ENCODE results near the gene POLD2. TPM values are rescaled to one million over a fixed set of nuclear protein-coding genes. Genes with fewer than 3 reads are reported as not detected.

The POLD2 gene
- total and polyA plus RNA-seq, 2 donors (not counting 3 experiments of a cell fraction or from before 2014, with no cell fraction given), result 96.5 to 122 TPM

DNA sequence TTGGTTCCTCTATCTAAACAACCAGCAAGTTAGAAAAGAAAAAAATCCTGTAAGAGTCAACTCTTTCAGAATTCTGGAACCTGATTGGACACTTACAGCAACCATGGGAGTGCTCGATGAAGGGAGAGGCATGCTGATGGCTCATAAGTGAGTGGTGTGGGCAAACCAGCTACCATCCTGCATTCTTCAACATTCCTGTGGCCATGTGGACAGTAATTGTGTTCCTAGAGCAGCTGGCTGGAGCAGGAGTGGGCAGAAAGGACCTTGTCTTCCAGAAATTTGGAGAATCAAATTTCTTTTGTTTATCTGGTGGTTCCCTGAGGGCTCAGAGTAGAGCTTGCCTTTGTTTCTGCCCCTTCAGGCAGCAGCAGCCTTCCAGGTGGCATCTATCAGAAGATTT is 40.2 kb upstream of the POLD2 start:
- Histone ChIP-seq H3K4me2 (ENCODE audit: insufficient read depth, low read length) (no peak overlapping the region), H3K4me1 (ENCODE audit: control insufficient read depth, extremely low read depth, insufficient read depth, low read length) (no peaks in the 10 kb centered on the region), H2AFZ (ENCODE audit: low read depth, low read length) (no peak overlapping the region), H3K27ac (ENCODE audit: insufficient read depth, low read depth, low read length) (no peak overlapping the region), H3K36me3 (ENCODE audit: control insufficient read depth in 2 of 2, extremely low read depth in 1 of 2, insufficient read depth in 2 of 2, low read length in 2 of 2) (no peaks in the 10 kb centered on the region), H3K9ac (replicated peaks; ENCODE audit: extremely low read depth, insufficient read depth, low read length) (no peak overlapping the region), H3K4me3 (replicated peaks in 1 of 3; ENCODE audit: insufficient read depth in 1 of 3, low read depth in 1 of 3, low read length in 3 of 3) (no peak overlapping the region), H3K9me3 (replicated peaks; ENCODE audit: control insufficient read depth, insufficient read depth, low read length) (no peaks in the 10 kb centered on the region), H3K9me1 (replicated peaks; ENCODE audit: control insufficient read depth, extremely low read depth, insufficient read depth, low read length) (no peaks in the 10 kb centered on the region), H4K20me1 (replicated peaks; ENCODE audit: control insufficient read depth, extremely low read depth, insufficient read depth, low read length) (no peaks in the 10 kb centered on the region), H3K27me3 (ENCODE audit: control insufficient read depth in 2 of 2, insufficient read depth in 2 of 2, low read length in 2 of 2) (peaks cover 19 to 36% of the 10 kb centered on the region in 2 experiments), H3K79me2 (ENCODE audit: control insufficient read depth, insufficient read depth, low read length) (no peaks in the 10 kb centered on the region)
- ChIA-PET CTCF (interaction anchor here (0.9 kb wide), 1 partner anchor 13 kb away, joined by 5 read pairs; no protein-coding TSS in a partner anchor), POLR2A (no interaction called here)
- no TSS peak for BruUV-seq (replicated peaks)
- FAIRE-seq, result no peak
- intact Hi-C loops (cut with micrococcal nuclease), result no loop called here
- dilution Hi-C loops (cut with MboI; ENCODE audit: extremely low pct_ligation_motif_present, low sequenced_read_pairs), result no loop called here
- no peak for DNase-seq (ENCODE audit: low read depth, low spot score)
- no peak for TF ChIP-seq GATA2 (IDR thresholded peaks at IDR 0.05; ENCODE audit: insufficient read depth, insufficient read length, low read depth, low read length)
- no peak for TF ChIP-seq FOS (IDR thresholded peaks at IDR 0.05; ENCODE audit: borderline replicate concordance, insufficient read depth, low read length)
- TF ChIP-seq MYC (IDR thresholded peaks at IDR 0.05; ENCODE audit: low read depth, low read length), result no peak

DNA sequence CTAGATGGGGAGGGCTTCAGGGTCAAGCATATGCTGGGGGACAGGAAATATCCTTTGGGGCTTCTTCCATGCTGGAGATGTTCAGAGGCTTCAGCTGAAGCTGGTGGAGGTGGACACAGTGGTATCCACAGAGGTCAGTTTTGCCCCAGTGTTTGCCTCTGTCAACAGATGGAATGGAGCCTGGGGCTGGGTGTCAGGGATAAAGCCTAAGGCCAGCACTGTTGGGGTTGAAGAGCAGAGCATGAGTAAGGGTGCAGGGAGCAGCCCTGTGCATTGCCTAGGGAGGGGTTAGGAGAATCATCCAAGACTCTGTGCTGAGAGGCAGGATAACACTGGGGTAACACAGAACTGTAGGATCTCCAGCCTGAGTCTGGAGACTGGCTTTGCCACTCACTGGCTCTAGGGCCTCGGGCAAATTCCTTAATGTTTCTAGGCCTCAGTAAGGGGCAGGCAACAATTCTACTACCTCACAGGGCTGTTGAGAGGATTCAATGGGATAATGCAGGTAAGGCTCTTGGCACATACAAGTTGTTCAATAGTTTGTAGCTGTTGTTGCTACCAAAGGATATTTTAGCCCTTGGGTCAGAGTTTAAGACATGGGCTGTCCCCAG is 39.5 kb upstream of the POLD2 start:
- DNase-seq (ENCODE audit: low read depth, low spot score) (no peak), FAIRE-seq (no peak)
- no peaks in the 10 kb centered on the region for H4K20me1 ChIP-seq (replicated peaks; ENCODE audit: control insufficient read depth, extremely low read depth, insufficient read depth, low read length)
- dilution Hi-C loops (cut with MboI; ENCODE audit: extremely low pct_ligation_motif_present, low sequenced_read_pairs) (no loop called here), intact Hi-C loops (cut with micrococcal nuclease) (no loop called here)
- no peaks in the 10 kb centered on the region for H3K36me3 ChIP-seq (ENCODE audit: control insufficient read depth in 2 of 2, extremely low read depth in 1 of 2, insufficient read depth in 2 of 2, low read length in 2 of 2)
- H3K4me1 ChIP-seq (ENCODE audit: control insufficient read depth, extremely low read depth, insufficient read depth, low read length), result no peaks in the 10 kb centered on the region
- no peak overlapping the region for H3K4me2 ChIP-seq (ENCODE audit: insufficient read depth, low read length)
- H2AFZ ChIP-seq (ENCODE audit: low read depth, low read length), result no peak overlapping the region
- no peaks in the 10 kb centered on the region for H3K9me3 ChIP-seq (replicated peaks; ENCODE audit: control insufficient read depth, insufficient read depth, low read length)
- no peaks in the 10 kb centered on the region for H3K79me2 ChIP-seq (ENCODE audit: control insufficient read depth, insufficient read depth, low read length)
- no peak for TF ChIP-seq MYC (IDR thresholded peaks at IDR 0.05; ENCODE audit: low read depth, low read length)
- TF ChIP-seq EZH2 (IDR thresholded peaks at IDR 0.05; ENCODE audit: borderline replicate concordance, low read depth, low read length, severe bottlenecking), result no peak
- TF ChIP-seq JUN (IDR thresholded peaks at IDR 0.05; ENCODE audit: borderline replicate concordance, insufficient read depth, insufficient read length, low read depth), result no peak
- TF ChIP-seq, protein P1, sequence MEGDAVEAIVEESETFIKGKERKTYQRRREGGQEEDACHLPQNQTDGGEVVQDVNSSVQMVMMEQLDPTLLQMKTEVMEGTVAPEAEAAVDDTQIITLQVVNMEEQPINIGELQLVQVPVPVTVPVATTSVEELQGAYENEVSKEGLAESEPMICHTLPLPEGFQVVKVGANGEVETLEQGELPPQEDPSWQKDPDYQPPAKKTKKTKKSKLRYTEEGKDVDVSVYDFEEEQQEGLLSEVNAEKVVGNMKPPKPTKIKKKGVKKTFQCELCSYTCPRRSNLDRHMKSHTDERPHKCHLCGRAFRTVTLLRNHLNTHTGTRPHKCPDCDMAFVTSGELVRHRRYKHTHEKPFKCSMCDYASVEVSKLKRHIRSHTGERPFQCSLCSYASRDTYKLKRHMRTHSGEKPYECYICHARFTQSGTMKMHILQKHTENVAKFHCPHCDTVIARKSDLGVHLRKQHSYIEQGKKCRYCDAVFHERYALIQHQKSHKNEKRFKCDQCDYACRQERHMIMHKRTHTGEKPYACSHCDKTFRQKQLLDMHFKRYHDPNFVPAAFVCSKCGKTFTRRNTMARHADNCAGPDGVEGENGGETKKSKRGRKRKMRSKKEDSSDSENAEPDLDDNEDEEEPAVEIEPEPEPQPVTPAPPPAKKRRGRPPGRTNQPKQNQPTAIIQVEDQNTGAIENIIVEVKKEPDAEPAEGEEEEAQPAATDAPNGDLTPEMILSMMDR (IDR thresholded peaks at IDR 0.05; ENCODE audit: extremely low read depth in 1 of 2, insufficient read depth in 1 of 2, low read depth in 1 of 2, low read length in 2 of 2), result no peak
- no peak for TF ChIP-seq GATA2 (IDR thresholded peaks at IDR 0.05; ENCODE audit: insufficient read depth, insufficient read length, low read depth, low read length)
- TF ChIP-seq MAX (IDR thresholded peaks at IDR 0.05; ENCODE audit: insufficient read depth, insufficient read length), result no peak
- TF ChIP-seq POLR2A (IDR thresholded peaks at IDR 0.05; ENCODE audit: low read depth, low read length), result no peak
- H3K27me3 ChIP-seq (ENCODE audit: control insufficient read depth in 2 of 2, insufficient read depth in 2 of 2, low read length in 2 of 2), result peaks cover 19 to 33% of the 10 kb centered on the region in 2 experiments
- H3K27ac ChIP-seq (ENCODE audit: insufficient read depth, low read depth, low read length), result no peak overlapping the region
- no peak overlapping the region for H3K4me3 ChIP-seq (replicated peaks in 1 of 3; ENCODE audit: insufficient read depth in 1 of 3, low read depth in 1 of 3, low read length in 3 of 3)
- ChIA-PET POLR2A (no interaction called here), CTCF (interaction anchor here (0.9 kb wide), 1 partner anchor 12 kb away, joined by 5 read pairs; no protein-coding TSS in a partner anchor)
- H3K9ac ChIP-seq (replicated peaks; ENCODE audit: extremely low read depth, insufficient read depth, low read length), result no peak overlapping the region
- H3K9me1 ChIP-seq (replicated peaks; ENCODE audit: control insufficient read depth, extremely low read depth, insufficient read depth, low read length), result no peaks in the 10 kb centered on the region
- BruUV-seq (replicated peaks), result no TSS peak
